Kidney (tissue), 14 donors: ENCODE results near the gene PCNX2. TPM values are rescaled to one million over a fixed set of nuclear protein-coding genes. Genes with fewer than 3 reads are reported as not detected.

ENCODE experiments used
- DNase-seq, 5 donors: peaks; one replicate each; pipeline ENCODE4 v3.0.0-alpha.2; 2013 to 2020
- FAIRE-seq: peaks from 2 replicates; lab custom pipeline; 2012; peaks lifted over from hg19 to GRCh38; lab: Jason Lieb, UNC
- H3K27ac ChIP-seq, 2 donors: one replicate each; pipeline ENCODE4 v1.7.0; 2013; ENCODE audit warnings: low read depth in 2 of 2, low read length in 2 of 2, inconsistent platforms in 1 of 2
- H3K27me3 ChIP-seq: one replicate; pipeline ENCODE4 v1.7.1; 2013; ENCODE audit warnings: low read length, inconsistent platforms; ENCODE audit not compliant: control insufficient read depth, insufficient read depth
- H3K36me3 ChIP-seq, 3 donors: one replicate each; pipeline versions ENCODE4 v1.7.0 to v1.7.1; 2013; ENCODE audit warnings: low read length in 3 of 3, control low read depth in 1 of 3, inconsistent platforms in 1 of 3; ENCODE audit not compliant: insufficient read depth in 3 of 3, control insufficient read depth in 2 of 3
- H3K4me1 ChIP-seq, 3 donors: one replicate each; pipeline versions ENCODE4 v1.7.0 to v1.7.1; 2013; ENCODE audit warnings: low read length in 3 of 3, inconsistent platforms in 1 of 3, low read depth in 1 of 3; ENCODE audit not compliant: control insufficient read depth in 2 of 3, insufficient read depth in 2 of 3
- H3K4me3 ChIP-seq, 3 donors: one replicate each; pipeline versions ENCODE4 v1.7.0 to v1.8.1; 2013; ENCODE audit warnings: low read length in 3 of 3, control low read depth in 1 of 3, inconsistent platforms in 1 of 3
- H3K9ac ChIP-seq, 3 donors: one replicate each; pipeline versions ENCODE4 v1.7.0 to v1.7.1; 2013; ENCODE audit warnings: low read length in 3 of 3, control low read depth in 1 of 3, inconsistent platforms in 1 of 3
- H3K9me3 ChIP-seq, 3 donors: one replicate each; pipeline versions ENCODE4 v1.7.0 to v1.7.1; 2013; ENCODE audit warnings: low read length in 3 of 3, control low read depth in 1 of 3, inconsistent platforms in 1 of 3; ENCODE audit not compliant: control insufficient read depth in 2 of 3, insufficient read depth in 1 of 3
- intact Hi-C: fragments of 100-400 bp; cut with DNase I; formaldehyde crosslinking; loops from one replicate; pipeline ENCODE4 v1.11.1; 2022
- polyA plus RNA-seq: library from polyadenylated mRNA; stranded (reverse); fragments of 350-450 nt; fragmentation: Illumina TruSeq; extraction: RNeasy Lipid Tissue Mini Kit (QIAGEN cat#74804); gene quantifications from one replicate; pipeline ENCODE4 v1.2.3, GENCODE V29; 2014; ENCODE audit warnings: low read depth, low replicate concordance; ENCODE audit not compliant: insufficient read depth
- total RNA-seq: library from RNA; stranded (reverse); fragmentation: NEBNext Ultra II Directional; extraction: Animal tissue kit (Norgen Biotek cat#: 25700); gene quantifications from one replicate; pipeline ENCODE4 v1.2.1, GENCODE V29; 2021
- TF ChIP-seq, protein P1 (sequence below): IDR thresholded peaks from 3 replicates; pipeline ENCODE4 v1.5.1; 2012; ENCODE audit warnings: mild to moderate bottlenecking, moderate library complexity, borderline replicate concordance; ENCODE audit not compliant: insufficient read depth; ENCODE audit errors: extremely low read depth
- donor health status: control.
- donor health status: control.
- donor health status: control.
- donor health status: control.
- donor health status: control.
- donor health status: DM: yes; HTN: yes; CAD: no.
- donor health status: Normal renal cell carcinoma (clear cell type).

Gene PCNX2
- total and polyA plus RNA-seq, 2 donors from 2014 or later: 5.2 to 29.2 TPM

DNA sequence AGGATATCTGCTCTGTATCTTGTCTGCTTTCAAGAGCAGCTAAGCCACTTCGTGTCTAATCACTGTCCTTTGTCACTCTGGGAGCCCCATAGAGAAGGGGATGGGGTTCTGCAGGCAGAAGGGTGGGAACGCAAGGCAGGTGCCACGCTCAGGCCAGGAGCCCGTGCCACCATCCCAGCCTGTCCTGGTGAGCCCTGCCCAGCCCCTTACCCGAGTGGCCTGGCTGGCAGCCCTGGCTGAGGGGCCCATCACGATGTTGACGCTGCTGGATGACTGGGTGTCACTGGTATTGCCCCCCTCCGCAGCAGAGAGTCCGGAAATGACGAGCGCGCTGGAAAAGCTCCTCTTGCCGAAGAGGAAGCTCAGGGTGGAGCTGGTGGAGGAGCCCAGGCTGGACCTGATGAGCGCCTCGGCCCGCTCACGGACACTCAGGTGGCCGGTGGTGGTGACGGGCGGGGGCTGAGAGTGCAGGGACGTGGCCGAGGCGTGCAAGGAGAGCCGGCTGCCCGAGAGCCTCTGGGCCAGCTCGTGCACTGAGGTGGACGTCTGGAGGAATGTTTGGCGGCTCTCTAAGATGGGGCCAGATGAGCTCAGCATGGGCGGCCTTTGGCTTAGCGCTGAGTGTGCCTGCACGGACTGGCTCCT, 309.5 kb downstream of the PCNX2 start:
- TF ChIP-seq, protein P1, sequence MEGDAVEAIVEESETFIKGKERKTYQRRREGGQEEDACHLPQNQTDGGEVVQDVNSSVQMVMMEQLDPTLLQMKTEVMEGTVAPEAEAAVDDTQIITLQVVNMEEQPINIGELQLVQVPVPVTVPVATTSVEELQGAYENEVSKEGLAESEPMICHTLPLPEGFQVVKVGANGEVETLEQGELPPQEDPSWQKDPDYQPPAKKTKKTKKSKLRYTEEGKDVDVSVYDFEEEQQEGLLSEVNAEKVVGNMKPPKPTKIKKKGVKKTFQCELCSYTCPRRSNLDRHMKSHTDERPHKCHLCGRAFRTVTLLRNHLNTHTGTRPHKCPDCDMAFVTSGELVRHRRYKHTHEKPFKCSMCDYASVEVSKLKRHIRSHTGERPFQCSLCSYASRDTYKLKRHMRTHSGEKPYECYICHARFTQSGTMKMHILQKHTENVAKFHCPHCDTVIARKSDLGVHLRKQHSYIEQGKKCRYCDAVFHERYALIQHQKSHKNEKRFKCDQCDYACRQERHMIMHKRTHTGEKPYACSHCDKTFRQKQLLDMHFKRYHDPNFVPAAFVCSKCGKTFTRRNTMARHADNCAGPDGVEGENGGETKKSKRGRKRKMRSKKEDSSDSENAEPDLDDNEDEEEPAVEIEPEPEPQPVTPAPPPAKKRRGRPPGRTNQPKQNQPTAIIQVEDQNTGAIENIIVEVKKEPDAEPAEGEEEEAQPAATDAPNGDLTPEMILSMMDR: no peak
- no peaks in the 10 kb centered on the region for H3K36me3 ChIP-seq
- no peak for FAIRE-seq
- no peak overlapping the region for H3K9ac ChIP-seq
- no peaks in the 10 kb centered on the region for H3K9me3 ChIP-seq
- intact Hi-C loops: no loop called here
- H3K4me3 ChIP-seq: no peak overlapping the region
- H3K27me3 ChIP-seq: no peaks in the 10 kb centered on the region
- no peak overlapping the region for H3K27ac ChIP-seq
- no peak for DNase-seq
- H3K4me1 ChIP-seq: no peaks in the 10 kb centered on the region

DNA sequence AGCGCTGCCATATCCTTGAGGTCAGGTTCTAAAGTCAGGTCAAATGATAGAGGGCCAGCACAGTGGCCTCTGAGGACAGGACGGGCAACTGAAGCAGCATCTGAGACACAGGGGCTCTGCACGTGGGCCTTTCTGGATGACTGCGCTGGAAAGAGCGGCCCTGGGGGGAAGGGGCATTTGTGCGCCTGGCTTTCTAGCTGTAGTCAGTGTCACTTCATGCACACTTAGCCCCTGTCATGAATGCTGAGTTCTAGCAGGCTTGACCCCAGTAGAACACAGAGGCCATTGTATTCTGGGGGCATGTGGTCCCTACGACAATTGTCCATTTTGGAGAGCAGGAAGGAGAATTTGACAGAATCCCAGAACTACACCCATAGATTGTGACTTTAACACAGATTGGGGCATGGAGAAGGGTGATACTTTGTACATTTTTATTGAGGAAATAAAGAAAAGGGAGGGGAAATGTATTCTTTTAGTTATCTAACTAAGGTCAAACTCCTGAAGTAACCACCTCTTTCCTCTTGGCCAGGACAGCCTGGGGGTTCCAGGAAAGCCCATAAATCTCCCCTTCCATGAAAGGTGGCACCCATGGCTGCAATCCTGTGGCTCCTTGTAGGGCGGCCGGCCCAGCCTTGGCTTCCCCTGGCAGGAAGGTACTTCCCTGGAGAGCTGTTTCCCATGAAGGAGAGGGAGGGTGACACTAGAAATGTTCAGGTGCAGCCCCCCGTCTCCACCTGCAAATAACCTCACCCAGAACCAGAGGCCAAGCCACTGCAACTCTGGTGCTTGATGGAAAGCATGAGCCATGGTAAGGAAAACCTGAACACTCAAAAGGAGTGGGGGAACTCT, 310.7 kb downstream of the PCNX2 start:
- Histone ChIP-seq H3K9me3 (no peaks in the 10 kb centered on the region), H3K9ac (no peak overlapping the region), H3K27me3 (no peaks in the 10 kb centered on the region), H3K36me3 (no peaks in the 10 kb centered on the region), H3K4me1 (no peaks in the 10 kb centered on the region), H3K27ac (no peak overlapping the region), H3K4me3 (no peak overlapping the region)
- DNase-seq (no peak), FAIRE-seq (no peak)
- TF ChIP-seq, protein P1: no peak
- intact Hi-C loops: no loop called here

DNA sequence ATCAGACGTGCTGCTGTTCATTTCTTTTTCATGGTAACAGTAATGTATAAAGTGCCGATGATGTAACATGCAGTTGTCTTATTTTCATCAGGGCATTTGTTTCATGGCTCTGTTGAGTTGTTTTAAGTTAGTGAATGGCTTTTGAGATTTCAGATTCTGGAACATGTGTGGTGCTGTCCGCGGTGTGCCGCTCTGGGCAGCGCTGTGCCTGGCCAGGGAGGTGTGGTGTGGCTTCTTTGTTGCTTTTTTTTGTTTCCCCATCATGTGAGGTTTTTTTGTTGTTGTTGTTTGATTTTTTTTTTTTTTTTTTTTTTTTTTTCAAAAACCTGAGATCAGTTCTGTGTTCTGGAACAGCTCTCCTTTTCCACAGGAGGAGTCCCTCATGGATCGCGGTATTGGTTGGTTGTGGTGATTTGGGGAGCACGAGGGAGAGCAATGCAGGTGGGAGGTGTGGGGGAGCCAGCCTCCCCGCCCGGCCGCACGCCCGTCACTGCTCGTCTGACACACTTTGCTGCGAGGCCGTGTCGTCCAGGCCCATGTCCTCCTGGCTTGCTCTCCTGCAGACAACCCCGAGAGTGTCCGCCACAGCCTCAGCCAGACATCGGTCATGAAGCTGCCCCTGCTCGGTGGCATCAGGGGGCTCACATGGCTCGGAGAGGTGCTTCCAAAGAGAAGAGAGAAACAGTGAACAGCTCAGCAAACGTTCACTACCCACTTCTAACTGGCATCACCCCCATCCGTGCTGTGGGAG, 311.5 kb downstream of the PCNX2 start:
- TF ChIP-seq, protein P1: no peak
- no peak overlapping the region for H3K9ac ChIP-seq
- DNase-seq: no peak
- intact Hi-C loops: no loop called here
- H3K4me3 ChIP-seq: no peak overlapping the region
- no peaks in the 10 kb centered on the region for H3K27me3 ChIP-seq
- no peak for FAIRE-seq
- H3K27ac ChIP-seq: no peak overlapping the region
- no peaks in the 10 kb centered on the region for H3K36me3 ChIP-seq
- H3K9me3 ChIP-seq: no peaks in the 10 kb centered on the region
- no peaks in the 10 kb centered on the region for H3K4me1 ChIP-seq
